NCI-H1417 (cell line): Measurements from ENCODE around the gene UNC80.

Source experiments
- DNase-seq, 3 experiments: peaks; one replicate each; lab custom pipeline; 2025; lab: John Stamatoyannopoulos, UW

The UNC80 gene

GRCh38 chr2:209917154-209917771, 145.6 kb downstream of the UNC80 start:
- DNase-seq = no peak

- DNase-seq = no peak
Measured at GRCh38 chr2:209918251-209918650, 146.6 kb downstream of the UNC80 start.

GRCh38 chr2:209922116-209922515, 150.5 kb downstream of the UNC80 start:
- no peak for DNase-seq

- DNase-seq = no peak
Measured at GRCh38 chr2:209929369-209929768, 157.7 kb downstream of the UNC80 start.

- no peak for DNase-seq
Measured at GRCh38 chr2:209933499-209934483, 162.2 kb downstream of the UNC80 start.

GRCh38 chr2:209936106-209936666, 164.6 kb downstream of the UNC80 start:
- peak in 1 of 3 experiments; percentile 17 for DNase-seq

- no peak for DNase-seq
Measured at GRCh38 chr2:209937893-209938292, 166.3 kb downstream of the UNC80 start.

DNA sequence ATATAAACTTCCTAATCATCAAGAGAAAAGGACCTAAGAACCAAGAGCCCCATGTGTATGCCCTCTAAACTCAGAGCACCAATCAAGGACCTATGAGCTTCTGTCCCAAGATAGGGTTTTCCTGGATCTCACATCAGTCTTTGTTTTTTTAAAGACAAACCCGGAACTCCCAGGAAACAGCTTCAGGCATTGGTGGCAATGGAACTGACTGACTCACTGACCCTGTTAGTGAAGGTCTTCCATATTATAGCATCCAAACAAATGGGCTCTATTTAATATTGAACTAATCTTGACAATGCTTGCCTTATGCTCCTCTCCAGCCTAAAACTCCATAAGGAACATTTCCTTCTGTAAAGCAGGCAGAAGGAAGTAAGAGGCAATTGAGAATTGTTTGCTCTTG, 167.3 kb downstream of the UNC80 start:
- no peak for DNase-seq

- no peak for DNase-seq
Measured at GRCh38 chr2:209940936-209941335, 169.3 kb downstream of the UNC80 start.

DNA sequence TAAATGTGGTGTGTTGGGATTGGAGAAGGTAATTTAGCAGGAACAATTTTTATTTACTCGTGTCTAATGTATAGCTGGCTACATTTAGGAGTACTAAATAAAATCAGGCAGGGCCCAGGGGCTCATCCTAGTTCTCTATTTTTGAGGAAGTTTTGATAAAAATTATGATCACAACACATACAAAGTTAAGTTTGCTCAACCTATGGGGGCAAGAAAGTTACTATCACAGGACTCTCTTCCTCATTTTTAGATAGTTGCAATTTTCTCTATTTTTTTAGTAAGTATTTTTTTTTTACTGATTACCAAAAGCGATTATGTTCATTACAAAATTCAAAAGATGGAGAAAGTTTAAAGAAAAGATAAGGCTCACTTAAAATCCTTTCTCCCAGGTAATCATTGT, 170.8 kb downstream of the UNC80 start:
- DNase-seq = no peak

- DNase-seq = no peak
Measured at GRCh38 chr2:209942936-209943605, 171.4 kb downstream of the UNC80 start.

DNA sequence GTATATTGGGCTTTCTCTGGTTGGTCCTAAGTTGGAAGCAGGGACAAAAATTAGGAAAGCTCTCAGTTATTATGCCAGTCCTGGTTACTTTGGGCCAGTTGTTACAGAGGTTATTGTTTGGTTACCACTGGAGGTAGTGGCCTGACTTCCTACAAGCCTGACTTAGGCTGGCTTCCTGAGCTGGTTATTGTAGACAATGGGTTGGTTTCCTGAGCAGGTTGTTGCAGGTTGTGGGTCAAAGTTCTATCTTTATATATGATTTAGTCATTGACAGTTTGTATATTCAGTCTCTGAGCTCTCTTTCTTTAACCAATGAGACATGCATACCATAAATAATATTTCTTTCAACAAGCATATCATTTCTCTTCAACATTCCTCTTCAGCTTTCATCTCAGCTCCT, 172.1 kb downstream of the UNC80 start:
- DNase-seq = no peak

DNA sequence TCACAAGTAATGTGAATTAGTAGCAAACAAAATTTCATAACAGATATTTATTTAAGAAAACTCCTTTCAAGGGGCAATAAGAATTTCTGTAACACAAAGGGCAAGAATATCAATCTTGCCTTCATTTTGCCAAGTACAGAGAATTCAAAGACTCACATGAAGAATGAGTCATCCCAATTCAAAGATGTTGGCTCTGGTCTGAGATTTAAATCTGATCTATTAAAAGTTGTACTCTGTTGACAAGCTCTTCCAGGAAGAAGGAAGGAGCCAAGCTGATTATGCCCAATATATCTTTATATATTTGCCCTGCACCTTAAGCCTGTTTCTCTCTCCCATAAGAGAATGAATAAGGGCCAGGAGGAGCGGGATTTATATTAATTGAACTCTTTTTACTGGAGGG, 174.9 kb downstream of the UNC80 start:
- no peak for DNase-seq

GRCh38 chr2:209956271-209956670, 184.6 kb downstream of the UNC80 start:
- DNase-seq = no peak

- DNase-seq = no peak
Measured at GRCh38 chr2:209958016-209958415, 186.4 kb downstream of the UNC80 start.

DNA sequence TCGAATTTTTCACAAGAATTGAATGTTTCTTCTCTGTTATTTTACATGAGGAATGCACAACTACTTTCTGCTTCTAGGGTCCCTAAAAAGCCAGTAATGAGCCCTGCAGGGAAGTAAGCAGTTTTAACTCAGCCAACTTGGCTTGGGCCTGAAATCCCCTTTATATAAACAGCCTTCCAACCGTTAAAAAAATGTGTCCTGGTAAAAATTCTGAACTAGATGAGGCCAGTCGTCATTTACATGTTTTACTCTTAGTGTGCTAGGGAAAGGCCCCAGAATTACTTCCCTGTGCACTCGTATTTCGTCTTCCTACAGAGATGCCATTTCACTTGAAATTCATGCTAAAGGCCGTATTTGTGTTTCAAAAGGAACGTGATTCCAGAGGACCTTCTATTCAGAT, 188.4 kb downstream of the UNC80 start:
- DNase-seq = no peak

GRCh38 chr2:209960676-209961630, 189.3 kb downstream of the UNC80 start:
- peak; percentile 24 to 76 (median 52) for DNase-seq

DNA sequence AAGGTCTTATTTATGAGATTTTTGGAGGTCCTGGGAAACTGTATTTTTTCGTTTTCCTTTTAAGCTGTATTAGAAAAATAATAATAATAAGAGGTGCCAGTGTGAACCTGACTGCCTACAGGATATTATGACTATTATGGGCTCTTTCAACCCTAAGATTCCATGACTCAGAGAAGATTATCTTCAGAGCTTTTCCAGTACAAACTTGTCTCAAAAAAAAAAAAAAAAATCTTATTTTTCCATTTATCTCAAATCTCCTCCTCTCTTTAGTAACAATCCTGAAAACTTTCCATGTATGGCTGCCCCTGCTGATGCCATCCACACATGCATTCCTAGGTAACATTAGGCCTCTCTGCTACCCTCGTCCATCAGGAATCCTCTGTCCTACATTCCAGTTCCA, 194.1 kb downstream of the UNC80 start:
- DNase-seq = no peak

- no peak for DNase-seq
Measured at GRCh38 chr2:209969692-209970091, 198.1 kb downstream of the UNC80 start.

DNA sequence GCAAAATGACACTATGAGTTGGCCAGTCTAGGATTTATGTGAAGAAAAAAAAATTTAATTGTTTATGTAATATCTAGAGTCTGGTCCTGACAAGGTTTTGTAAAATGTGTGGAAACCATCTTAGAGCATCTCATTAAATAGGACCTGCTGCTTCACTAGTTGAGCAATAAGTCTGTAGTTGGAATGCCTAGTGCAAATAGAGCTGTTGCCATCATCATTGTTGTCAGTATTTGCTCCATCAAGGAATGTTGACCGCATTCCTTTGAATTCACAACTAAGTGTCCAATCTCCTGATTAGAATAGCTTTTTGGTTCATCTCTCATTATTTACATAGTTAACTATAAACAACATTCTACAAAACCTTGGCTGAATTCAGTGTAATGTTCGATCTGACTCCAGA, 198.6 kb downstream of the UNC80 start:
- DNase-seq = no peak

DNA sequence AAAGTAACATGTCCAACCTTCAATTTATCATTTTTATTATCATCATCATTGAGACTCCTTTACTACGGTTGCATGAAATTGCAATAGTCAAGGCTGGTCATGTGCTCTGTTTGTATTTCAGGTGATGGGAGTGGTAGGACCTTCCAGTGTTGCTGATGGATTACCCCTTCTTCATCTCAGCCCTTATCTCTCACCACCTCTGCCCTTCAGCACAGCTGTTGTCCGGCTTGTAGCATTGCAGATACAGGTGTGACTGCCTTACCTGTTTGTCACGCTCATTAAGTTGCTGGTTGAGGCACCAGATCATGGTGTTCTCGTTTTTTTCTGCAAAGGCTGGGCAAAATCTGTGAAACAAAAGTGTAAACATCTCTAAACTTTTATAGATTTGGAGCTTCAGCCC, 199.1 kb downstream of the UNC80 start:
- no peak for DNase-seq
